Sigmoid colon (tissue), 7 donors: Measurements from ENCODE around the gene NRL. TPM values are rescaled to one million over a fixed set of nuclear protein-coding genes. Genes with fewer than 3 reads are reported as not detected.

Source experiments
- DNase-seq: peaks from one replicate; pipeline ENCODE4 v3.0.0-alpha.2; 2019
- H3K27ac ChIP-seq, 4 donors: fragments of 200-600 bp; sonication (generic); one replicate each; pipeline ENCODE4 v1.5.1; 2016 to 2019; ENCODE audit warnings: mild to moderate bottlenecking in 1 of 4
- H3K27me3 ChIP-seq, 3 donors: fragments of 200-600 bp; sonication (generic); one replicate each; pipeline ENCODE4 v1.5.1; 2019; ENCODE audit warnings: mild to moderate bottlenecking in 1 of 3
- H3K36me3 ChIP-seq, 4 donors: fragments of 200-600 bp; sonication (generic); one replicate each; pipeline ENCODE4 v1.5.1; 2016 to 2019
- H3K4me1 ChIP-seq, 4 donors: fragments of 200-600 bp; sonication (generic); one replicate each; pipeline ENCODE4 v1.5.1; 2017 to 2019
- H3K4me3 ChIP-seq, 4 donors: fragments of 200-600 bp; sonication (generic); one replicate each; pipeline ENCODE4 v1.5.1; 2017 to 2019; ENCODE audit warnings: mild to moderate bottlenecking in 2 of 4, moderate library complexity in 1 of 4
- H3K9me3 ChIP-seq, 4 donors: fragments of 200-600 bp in 3 of 4; sonication (generic) in 3 of 4; one replicate each; pipeline versions ENCODE4 v1.5.1 to v1.6.1; 2013 to 2019
- CTCF ChIP-seq, 4 experiments: fragments of 450-650 bp in 3 of 4; fragments of 200-600 bp in 1 of 4; IDR thresholded peaks; one replicate each; pipeline ENCODE4 v1.5.1; 2016 to 2019; ENCODE audit warnings: antibody characterized with exemption in 4 of 4, mild to moderate bottlenecking in 3 of 4, moderate library complexity in 2 of 4
- EP300 ChIP-seq, 4 donors: sonication (generic); formaldehyde crosslinking; IDR thresholded peaks; one replicate each; pipeline ENCODE4 v1.6.1; 2017; ENCODE audit warnings: antibody characterized with exemption in 4 of 4
- POLR2A ChIP-seq, 2 donors: fragments of 450-650 bp; IDR thresholded peaks; one replicate each; pipeline ENCODE4 v1.6.1; 2016; ENCODE audit warnings: antibody characterized with exemption in 2 of 2, mild to moderate bottlenecking in 2 of 2, moderate library complexity in 2 of 2
- POLR2AphosphoS5 ChIP-seq, 4 donors: sonication (generic); formaldehyde crosslinking; IDR thresholded peaks; one replicate each; pipeline ENCODE4 v1.6.1; 2017; ENCODE audit warnings: antibody characterized with exemption in 4 of 4
- WGBS, 2 donors: extraction: QIAGEN DNeasy Blood & Tissue Kit; methylation state at CpG; one replicate each; pipeline ENCODE4 v1.1.7; 2013; 5-methylcytosine and 5-hydroxymethylcytosine counted together
- intact Hi-C: fragments of 100-400 bp; cut with DNase I; formaldehyde crosslinking; loops from one replicate; pipeline ENCODE4 v1.15.1; 2023
- polyA plus RNA-seq, 3 donors: library from polyadenylated mRNA; stranded (reverse); fragments of 200-250 nt; gene quantifications; one replicate each; pipeline ENCODE4 v1.2.3, GENCODE V29; 2013
- total RNA-seq, 4 donors: library from RNA; depleted of rRNA; stranded (reverse); fragments of >200 nt; gene quantifications; one replicate each; pipeline ENCODE4 v1.1.0, GENCODE V29; 2016
- donor health status: healthy with polysubstance abuse.
- donor health status: Bipolar disorder and iron deficiency.
- donor health status: healthy.

NRL gene
- total and polyA plus RNA-seq, 7 donors, result 0.71 to 2.9 (median 1.8) TPM

GRCh38 chr14:24093901-24094840 lies 20.6 kb downstream of the NRL start, which contains the start of gene PCK2:
Gene PCK2 (plus strand): TSS chr14:24094311. CDS start chr14:24094406, 95 bp downstream.
- H3K4me3 ChIP-seq, result peak within 1 kb of the TSS; percentile 77 to 95 (median 86)
- TF ChIP-seq EP300 (IDR thresholded peaks at IDR 0.05) (no peak), POLR2A (IDR thresholded peaks at IDR 0.05) (peak in 1 of 2 donors; percentile 81), CTCF (IDR thresholded peaks at IDR 0.05) (peak in 2 of 4 experiments; percentile 15 to 16), POLR2AphosphoS5 (IDR thresholded peaks at IDR 0.05) (peak; percentile 17 to 67 (median 60))

GRCh38 chr14:24093207-24093900 lies 21.4 kb downstream of the NRL start:
- WGBS, 2 donors, result 80 to 85% methylated on average over 19 of the region's 19 CpGs
- peaks cover 0 to 3% (median 0%) of the 10 kb centered on the region in 4 donors for H3K36me3 ChIP-seq
- H3K27me3 ChIP-seq, result no peaks in the 10 kb centered on the region
- peaks cover 0 to 19% (median 9%) of the 10 kb centered on the region in 4 donors for H3K4me1 ChIP-seq
- peak overlapping the region; percentile 77 to 95 (median 86) for H3K4me3 ChIP-seq
- DNase-seq, result no peak
- H3K9me3 ChIP-seq, result no peaks in the 10 kb centered on the region
- intact Hi-C loops, result loop anchor here (2.0 to 10.0 kb wide), 3 partner anchors 41 to 459 kb away; partner anchors contain the start of genes CARMIL3, DHRS2 and DHRS4L2
- H3K27ac ChIP-seq, result peak overlapping the region; percentile 88 to 99 (median 89)
- TF ChIP-seq CTCF (IDR thresholded peaks at IDR 0.05), result no peak
- TF ChIP-seq POLR2AphosphoS5 (IDR thresholded peaks at IDR 0.05), result no peak
- no peak for TF ChIP-seq POLR2A (IDR thresholded peaks at IDR 0.05)
- no peak for TF ChIP-seq EP300 (IDR thresholded peaks at IDR 0.05)

More at GRCh38 chr14:24093901-24094840, 20.6 kb downstream of the NRL start, which contains the start of gene PCK2:
- peak within 1 kb of the TSS; percentile 88 to 99 (median 89) for H3K27ac ChIP-seq
- no peaks in the 10 kb centered on the region for H3K27me3 ChIP-seq
- WGBS, 2 donors, result 0 to 1% methylated on average over 68 of the region's 68 CpGs
- H3K36me3 ChIP-seq, result peaks cover 0 to 4% (median 0%) of the 10 kb centered on the region in 4 donors
- DNase-seq, result peak; percentile 98
- H3K9me3 ChIP-seq, result no peaks in the 10 kb centered on the region
- peaks cover 0 to 19% (median 9%) of the 10 kb centered on the region in 4 donors for H3K4me1 ChIP-seq
- intact Hi-C loops, result loop anchor here (1.0 to 10.0 kb wide), 4 partner anchors 13 to 459 kb away; partner anchors contain the start of genes CARMIL3, DHRS2 and DHRS4L2

GRCh38 chr14:24092505-24093206 lies 22.1 kb downstream of the NRL start:
- DNase-seq, result peak; percentile 21
- intact Hi-C loops, result loop anchor here (2.0 to 10.0 kb wide), 3 partner anchors 40 to 458 kb away; partner anchors contain the start of genes CARMIL3, DHRS2 and DHRS4L2
- peak overlapping the region; percentile 88 to 99 (median 89) for H3K27ac ChIP-seq

More at GRCh38 chr14:24092505-24093206, 22.1 kb downstream of the NRL start:
- Histone ChIP-seq H3K27me3 (no peaks in the 10 kb centered on the region), H3K36me3 (no peaks in the 10 kb centered on the region), H3K4me1 (peaks cover 0 to 19% (median 9%) of the 10 kb centered on the region in 4 donors), H3K4me3 (no peak overlapping the region), H3K9me3 (no peaks in the 10 kb centered on the region)
- TF ChIP-seq EP300 (IDR thresholded peaks at IDR 0.05), result no peak
- no peak for TF ChIP-seq POLR2A (IDR thresholded peaks at IDR 0.05)
- TF ChIP-seq POLR2AphosphoS5 (IDR thresholded peaks at IDR 0.05), result no peak
- no peak for TF ChIP-seq CTCF (IDR thresholded peaks at IDR 0.05)
- 77 to 94% methylated on average over 4 of the region's 4 CpGs for WGBS, 2 donors
